GM18519 (cell line): ENCODE measurements around the gene CCDC91.
"Not testable (repeated sequence)": the region's sequence is repeated elsewhere in the genome, so short reads cannot be mapped to it uniquely, and the experiment has no call there.

Source experiments
- ATAC-seq: cut with Tn5 transposase; IDR thresholded peaks from one replicate; pipeline ENCODE4 v1.9.1; 2021; ENCODE audit warnings: mild to moderate bottlenecking, moderate library complexity; ENCODE audit not compliant: unreplicated experiment, low FRiP score

Gene CCDC91

DNA sequence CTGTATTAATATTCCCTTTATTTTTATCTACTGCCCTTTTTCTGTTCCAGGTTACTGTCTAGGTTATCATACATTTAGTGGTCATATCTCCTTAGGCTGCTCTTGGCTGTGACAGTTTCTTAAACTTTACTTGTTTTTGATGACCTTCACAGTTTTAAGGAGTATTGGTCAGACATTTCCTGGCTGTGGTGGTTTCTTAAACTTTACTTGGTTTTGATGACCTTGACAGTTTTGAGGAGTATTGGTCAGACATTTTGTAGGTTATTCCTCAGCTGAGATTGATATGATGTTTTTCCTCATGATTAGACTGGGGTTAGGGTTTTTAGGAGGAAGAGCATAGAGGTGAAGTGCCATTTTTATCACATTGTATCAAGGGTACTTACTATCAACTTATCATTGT lies 36.4 kb downstream of the CCDC91 start:
- no peak for ATAC-seq

DNA sequence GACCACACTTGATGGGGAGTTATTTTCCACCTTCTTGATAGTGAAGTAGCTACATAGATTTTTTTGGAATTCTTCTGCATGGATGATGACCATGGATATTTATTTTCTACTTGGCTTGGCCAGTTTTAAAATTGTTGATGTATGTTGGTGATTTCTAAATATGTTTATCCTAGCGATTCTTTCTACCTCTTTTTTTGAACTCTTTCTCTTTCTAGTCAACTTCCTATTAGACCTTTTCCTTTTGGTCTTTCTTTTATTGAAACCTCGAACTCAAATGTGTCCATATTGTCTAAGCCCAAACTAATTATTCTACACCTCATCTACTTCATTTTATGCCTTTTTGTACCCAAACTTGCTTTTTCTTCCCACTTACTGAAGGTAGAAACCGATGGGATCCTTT lies 37.0 kb downstream of the CCDC91 start:
- no peak for ATAC-seq

DNA sequence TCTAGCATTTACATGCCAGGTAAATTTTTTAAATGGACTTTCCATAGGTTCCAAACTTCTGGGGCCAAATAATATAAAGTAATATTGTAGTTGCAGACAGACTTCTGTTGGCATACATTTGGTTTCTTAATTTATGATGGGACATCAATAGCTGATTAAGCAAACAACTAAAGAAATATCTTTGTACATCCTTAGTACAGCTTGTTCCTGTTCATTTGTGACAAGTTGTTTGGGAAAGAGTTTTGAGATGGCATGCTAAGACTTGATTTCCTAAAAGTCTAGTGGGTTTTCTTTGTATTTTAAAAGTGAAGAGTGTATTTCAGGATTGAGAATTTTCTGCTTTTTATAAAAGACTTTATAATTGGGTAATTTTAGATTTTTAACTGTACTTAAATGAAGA lies 41.0 kb downstream of the CCDC91 start:
- ATAC-seq: no peak

DNA sequence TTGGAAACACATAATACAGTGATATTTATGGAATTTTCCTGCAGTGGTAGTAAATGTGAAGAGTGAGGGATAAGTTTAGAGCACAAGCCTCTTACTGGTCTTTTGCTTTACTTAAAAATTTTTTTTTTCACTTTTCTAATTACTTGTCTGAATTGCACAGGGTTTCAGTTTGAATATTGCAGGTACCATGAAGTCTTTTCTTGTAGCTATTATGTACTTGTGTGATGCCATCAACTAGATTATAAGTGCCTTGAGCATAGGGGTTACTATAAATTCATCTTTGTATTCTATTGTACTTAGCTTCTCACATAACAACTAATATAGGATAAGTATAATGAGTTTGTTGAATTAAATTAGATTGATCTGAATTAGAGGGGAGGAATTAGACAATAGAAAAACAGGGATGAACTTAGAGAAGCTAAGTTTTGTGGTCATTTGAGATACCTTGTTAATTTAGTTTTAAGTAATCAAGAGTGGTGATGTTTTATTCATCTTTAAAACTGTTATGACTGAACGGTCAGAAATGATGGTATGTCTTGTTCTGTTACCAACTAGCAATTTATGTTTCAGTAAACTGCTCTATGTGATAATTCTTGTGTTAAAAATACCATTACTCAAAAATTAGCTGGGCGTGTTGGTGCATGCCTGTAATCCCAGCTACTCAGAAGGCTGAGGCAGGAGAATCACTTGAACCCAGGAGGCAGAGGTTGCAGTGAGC lies 42.1 kb downstream of the CCDC91 start:
- ATAC-seq: peak; percentile 54

DNA sequence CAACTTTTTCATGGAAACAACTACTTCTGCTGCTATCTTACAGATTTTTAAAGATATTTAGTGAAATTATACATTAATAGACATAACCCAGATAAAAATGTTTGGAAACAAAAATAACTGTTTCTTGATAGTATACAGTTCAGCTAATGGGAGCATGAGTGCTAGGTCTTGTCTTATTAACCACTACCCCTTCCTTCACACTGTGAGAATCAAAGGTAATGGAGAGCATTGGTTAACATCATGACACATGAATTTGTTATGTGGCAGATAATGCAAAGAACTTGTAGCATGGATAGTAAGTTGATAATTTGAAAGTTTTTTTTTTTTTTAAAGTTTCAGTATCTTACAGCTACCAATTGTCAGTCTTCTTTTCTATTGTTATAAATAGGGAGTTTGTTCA lies 44.2 kb downstream of the CCDC91 start:
- ATAC-seq: no peak

DNA sequence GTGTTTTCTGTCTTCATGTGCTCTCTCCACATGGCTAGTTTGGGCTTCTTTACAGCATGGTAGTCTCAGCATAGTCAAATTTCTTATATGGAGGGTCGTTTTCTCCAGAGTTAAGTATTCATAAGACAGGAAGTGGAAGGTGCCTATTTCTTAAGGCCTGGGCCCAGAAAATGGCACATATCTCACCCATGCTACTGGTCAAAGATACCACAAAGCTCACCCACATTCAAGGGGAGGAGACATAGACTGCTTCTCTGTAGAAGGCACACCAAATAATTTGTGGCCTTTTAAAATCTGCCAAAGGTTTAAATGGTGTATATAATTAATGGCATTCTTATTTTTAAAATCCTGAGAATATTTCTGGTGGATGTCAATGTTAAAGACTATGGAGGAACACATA lies 44.8 kb downstream of the CCDC91 start:
- no peak for ATAC-seq

DNA sequence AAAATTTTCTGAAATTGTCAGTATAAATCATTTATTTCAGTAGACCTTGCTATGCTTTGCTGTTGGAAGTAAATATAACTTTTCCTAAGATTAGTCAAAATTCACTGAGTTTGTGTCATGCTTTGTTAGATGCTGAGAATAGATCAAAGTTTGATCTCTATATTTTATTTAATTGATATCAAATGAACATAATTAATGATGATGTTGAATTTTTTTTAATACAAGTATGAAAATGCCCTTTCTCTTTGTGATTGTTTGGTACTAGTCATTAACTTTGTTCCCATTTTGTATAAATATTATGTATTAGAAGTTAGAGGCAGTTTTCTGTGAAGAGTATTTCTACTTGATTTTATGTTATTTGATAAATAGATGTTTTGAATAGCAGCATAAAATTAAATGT lies 45.7 kb downstream of the CCDC91 start:
- no peak for ATAC-seq

DNA sequence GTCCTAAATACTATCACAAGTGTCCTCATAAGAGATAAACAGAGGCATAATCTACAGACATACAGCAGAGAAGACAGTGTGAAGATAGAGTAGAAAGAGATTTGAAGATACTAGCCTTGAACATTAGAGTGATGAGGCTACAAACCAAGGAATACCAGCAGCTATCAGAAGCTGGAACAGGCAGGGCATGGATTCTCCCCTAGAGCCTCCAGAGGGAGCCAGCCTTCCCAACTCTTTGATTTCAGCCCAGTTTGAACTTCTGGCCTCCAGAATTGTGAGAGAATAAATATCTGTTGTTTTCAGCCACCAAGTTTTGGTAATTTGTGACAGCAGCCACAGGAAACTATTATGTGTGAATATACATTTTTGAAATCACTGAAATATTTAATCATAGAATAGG lies 47.2 kb downstream of the CCDC91 start:
- ATAC-seq: no peak

DNA sequence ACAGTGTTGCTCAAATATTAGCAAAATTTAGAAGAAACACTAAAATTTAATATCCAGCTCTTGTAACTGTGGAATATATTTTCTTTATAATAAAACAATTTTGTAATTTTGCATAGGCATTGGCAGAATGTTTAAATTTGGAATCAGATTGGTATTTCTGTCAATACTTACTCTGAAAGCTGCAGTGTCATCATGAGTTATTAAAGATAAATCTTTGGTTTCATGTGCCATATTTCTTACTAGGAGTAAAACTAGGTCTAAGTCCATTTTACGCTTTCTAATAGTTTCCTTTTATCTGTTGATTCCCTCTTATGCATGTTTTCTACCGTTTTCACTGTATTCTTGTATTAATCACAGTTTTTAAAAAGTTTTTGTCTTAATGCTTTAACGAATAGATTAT lies 49.7 kb downstream of the CCDC91 start:
- ATAC-seq: no peak

DNA sequence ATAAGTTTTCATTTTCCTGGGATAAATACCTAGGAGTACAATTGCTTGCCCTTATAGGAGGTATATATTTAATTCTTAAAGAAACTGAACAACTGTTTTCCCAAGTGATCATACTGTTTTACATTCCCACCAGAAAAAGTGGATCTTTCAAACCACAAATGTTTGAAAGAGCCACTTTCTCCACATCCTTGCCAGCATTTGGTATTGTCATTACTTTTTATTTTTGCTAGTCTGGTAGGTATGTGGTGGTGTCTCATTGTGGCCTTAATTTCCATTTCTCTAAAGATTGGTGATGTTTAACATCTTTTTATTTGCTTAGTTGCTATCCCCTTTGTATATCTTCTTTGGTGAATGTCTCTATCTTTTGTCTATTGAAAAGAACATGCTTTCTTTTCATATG lies 50.6 kb downstream of the CCDC91 start:
- no peak for ATAC-seq

DNA sequence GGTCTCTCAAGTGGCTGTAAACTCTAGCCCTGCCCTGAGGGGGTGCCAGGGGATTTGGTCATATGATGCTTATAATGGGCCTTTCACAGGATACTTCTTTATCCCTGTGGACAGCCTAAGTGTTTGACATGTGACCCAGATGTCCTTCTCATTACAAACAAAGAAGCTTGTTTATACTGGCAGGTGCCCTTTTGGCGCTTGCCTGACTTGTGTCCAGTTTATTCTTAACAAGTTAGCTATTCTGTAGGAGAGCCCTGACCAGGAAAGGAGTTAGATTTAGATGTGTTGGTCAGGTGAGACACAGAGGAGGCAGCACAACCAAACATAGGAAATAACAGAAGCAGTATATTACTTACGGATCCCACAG lies 51.9 kb downstream of the CCDC91 start:
- no peak for ATAC-seq

DNA sequence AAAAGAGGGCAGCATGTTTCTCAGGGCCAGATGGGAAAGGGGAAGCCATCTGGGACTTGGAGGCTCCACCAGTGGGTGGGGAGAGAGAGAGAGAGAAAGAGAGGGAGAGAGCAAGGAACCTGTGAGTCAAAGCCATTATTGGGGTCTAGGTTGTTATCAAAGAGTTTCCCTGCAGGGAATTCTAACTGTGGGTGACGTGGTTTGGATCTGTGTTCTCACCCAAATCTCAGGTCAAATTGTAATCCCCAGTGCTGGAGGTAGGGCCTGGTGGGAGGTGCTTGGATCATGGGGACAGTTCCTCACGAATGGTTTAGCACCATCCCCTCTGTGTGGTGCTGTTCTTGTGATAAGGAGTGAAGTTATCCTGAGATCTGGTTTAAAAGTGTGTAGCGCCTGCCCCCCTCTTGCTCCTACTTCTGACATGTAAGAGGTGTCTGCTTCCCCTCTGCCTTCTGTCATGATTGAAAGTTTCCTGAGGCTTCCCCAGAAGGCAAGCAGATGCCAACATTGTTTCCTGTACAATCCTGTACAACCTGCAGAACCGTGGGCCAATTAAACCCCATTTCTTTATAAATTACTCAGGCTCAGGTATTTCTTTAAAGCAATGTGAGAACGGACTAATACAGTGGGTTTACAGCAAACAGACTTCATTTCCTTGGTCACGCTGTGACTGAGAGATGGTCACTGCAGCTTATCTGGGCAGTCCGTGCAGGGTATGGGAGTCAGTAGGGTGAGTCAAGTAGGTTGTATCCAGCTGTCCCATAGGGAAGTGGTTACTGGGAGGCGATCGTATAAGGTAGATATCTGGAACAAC lies 52.4 kb downstream of the CCDC91 start:
- ATAC-seq: no peak

DNA sequence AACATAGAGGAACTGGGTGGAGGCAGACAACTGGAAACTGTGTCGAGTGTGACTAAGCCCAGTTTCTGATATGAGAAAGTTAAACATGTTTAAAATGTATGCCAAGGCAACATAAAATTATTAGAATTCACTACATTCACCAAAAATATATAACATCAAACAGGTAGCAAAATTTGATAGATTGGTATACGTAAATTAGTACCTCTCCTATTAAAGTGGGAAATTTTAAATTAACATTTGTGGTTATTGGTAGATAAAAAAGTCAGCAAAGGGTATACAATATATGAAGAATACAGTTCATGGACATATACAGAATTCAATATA lies 53.0 kb downstream of the CCDC91 start:
- no peak for ATAC-seq

DNA sequence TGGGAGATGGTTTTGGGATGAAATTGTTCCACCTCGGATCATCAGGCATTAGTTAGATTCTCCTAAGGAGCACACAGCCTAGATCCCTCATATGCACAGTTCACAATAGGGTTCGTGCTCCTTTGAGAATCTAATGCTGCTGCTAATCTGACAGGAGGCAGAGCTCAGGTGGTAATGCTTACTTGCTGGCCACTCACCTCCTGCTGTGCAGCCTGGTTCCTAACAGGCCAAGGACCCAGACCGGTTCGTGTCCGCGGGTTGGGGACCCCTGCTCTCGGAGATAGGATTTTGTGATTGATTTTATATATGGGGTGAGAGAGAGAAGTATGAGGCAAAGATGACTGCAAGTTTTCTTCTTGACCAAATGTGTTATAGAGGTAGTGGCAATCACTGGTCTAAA lies 57.5 kb downstream of the CCDC91 start:
- ATAC-seq: no peak

DNA sequence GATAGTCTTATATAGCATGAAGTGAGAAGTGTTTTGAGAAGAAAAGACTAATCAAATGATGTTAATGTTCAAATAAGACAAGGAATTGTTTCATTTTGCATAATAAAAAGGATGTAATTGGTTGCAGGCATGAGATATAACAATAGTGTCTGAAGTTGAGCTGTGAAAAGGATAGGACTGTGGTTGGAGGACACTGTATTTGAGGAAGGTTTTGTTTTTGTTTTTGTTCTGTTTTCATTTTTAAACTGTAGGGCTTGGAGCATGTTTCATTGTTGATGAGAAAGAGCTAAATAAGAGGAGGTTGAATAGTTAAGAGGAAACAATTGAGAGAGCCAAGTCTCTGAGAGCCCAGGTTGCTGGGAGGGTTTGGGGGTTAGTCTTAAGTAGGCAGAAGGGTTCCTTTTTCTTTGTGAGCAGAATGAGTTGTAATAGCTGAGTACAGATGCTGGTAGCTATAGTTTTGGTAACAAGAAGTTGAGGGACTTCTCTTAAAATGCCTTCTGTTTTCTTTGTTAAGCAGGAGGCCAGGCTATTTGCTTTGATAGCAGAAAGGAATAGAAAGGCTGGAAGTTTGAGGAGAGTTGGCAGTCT lies 58.4 kb downstream of the CCDC91 start:
- ATAC-seq: no peak

DNA sequence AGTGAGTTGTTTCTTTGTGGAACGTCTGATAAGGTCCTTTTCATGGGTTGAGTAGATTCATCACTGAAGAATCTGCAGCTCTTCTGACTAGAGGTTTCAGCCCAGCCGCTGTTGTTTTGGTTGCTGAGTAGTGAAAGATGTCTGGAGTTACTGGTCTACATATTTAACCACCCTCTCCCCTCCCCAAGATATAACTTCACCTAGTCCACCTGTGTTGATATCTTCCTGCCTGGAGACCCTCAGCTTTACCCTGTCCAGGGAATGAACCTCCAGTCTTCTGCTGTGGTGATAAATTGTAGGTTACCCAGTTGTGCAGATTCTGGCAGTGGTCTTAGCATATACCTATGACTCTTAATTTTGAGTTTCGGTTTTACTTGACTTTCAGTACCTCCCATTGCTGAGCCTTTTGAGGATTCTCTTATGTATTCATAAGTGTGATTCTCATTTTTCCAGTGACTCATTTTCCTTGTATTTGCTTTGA lies 62.9 kb downstream of the CCDC91 start:
- ATAC-seq: peak; percentile 67

DNA sequence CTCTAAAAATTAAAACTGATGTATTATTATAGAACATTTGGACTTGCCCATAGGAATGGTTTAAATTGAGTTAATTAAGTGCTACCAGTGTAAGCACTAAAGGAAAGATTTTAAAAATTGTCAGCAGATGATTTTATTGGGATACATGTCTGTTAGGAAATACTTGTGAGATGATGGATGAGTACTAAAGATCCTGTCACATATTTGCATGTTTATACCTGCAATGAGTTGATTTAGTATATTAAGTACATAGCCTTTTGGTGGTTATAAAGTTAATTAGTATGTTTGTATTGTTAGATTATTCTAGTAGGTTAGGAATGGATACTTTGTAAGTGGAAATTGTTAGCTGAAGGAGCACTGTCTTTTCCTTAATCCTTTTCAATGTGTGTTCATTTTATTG lies 67.2 kb downstream of the CCDC91 start:
- ATAC-seq: no peak

DNA sequence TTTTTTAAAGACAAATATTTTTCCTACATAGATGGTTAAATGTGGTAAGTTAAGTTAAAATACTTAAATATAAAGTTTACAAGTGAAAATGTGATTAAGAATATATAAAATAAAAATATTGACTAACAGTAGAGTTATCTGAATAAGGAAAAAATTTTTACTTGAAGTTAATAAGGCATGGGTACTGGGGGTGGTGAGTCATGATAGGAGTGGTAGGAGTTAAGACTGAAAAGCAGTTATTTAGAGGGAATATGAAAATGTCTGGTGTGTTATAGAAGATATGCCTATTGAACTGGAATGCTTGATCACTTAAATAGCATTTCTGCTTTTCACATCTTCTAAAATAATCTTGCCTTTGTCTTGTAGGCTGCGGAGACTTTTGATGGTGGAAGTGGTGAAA lies 68.7 kb downstream of the CCDC91 start:
- no peak for ATAC-seq

DNA sequence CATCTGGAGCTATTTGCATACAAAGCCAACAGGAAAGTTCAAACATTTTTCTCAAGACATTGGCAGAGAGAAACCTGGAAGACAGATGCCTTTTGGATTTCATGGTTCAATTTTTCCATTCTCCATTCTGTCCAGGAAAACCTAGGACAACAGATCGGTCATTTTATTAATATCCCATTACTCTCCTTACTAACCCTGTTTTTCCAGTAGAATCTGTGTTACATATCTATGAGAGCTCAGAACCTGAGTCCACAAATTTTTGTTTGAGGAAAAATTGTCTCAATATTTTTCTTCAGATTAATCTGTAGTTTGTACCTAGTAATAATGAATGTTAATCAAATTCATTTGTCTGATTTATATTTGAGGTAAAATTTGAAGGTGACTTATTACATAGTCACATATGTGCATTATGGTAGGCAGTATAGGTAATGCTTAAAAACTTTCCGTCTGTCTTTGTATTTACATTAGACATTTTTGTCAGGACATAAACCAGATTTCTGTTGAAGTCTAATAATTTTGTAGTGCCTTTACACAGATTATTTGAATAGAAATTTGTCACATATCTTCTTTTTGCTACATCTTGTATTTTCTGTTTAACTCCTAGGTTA lies 75.3 kb downstream of the CCDC91 start:
- ATAC-seq: no peak

DNA sequence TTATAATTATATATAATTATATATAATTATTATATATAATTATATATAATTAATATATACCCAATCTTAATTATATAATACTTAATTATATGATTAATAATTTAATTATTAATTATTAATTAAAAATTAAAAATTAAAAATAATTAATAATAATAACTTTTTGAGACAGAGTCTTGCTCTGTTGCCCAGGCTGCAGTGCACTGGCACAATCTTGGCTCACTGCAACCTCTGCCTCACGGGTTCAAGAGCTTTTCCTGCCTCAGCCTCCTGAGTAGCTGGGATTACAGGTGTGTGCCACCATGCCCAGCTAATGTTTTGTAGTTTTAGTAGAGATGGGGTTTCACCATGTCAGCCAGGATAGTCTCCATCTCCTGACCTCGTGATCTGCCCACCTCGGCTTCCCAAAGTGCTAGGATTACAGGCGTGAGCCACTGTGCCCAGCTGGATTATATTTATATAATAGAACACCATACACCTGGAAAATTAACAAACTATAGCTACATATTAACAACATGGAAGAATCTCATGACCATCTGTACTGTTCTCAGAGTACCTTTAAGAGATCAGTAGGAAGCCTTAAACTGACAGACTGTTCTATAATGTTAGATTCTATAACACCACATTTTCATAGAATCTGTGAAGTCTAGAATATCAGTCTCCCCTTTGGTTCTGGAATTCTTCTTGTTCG lies 77.8 kb downstream of the CCDC91 start:
- not testable (repeated sequence) for ATAC-seq
